Glutamatergic neuron (in vitro differentiated cells): ENCODE results near the gene OR4F6. TPM values are rescaled to one million over a fixed set of nuclear protein-coding genes. Genes with fewer than 3 reads are reported as not detected.

Source experiments
- DNase-seq: peaks from one replicate; pipeline ENCODE4 v3.0.0; 2022
- H3K27ac Mint-ChIP-seq: one replicate; pipeline ENCODE4 v1.8.0; 2020; ENCODE audit warnings: mild to moderate bottlenecking, mixed read lengths, inconsistent platforms; ENCODE audit not compliant: unreplicated experiment
- H3K27me3 Mint-ChIP-seq: one replicate; pipeline ENCODE4 v1.8.0; 2020; ENCODE audit warnings: mild to moderate bottlenecking, moderate library complexity, mixed read lengths, inconsistent platforms; ENCODE audit not compliant: unreplicated experiment
- H3K36me3 Mint-ChIP-seq: one replicate; pipeline ENCODE4 v1.8.0; 2020; ENCODE audit warnings: mild to moderate bottlenecking, mixed read lengths, inconsistent platforms; ENCODE audit not compliant: unreplicated experiment
- H3K4me1 Mint-ChIP-seq: one replicate; pipeline ENCODE4 v1.8.0; 2020; ENCODE audit warnings: mild to moderate bottlenecking, low read depth, mixed read lengths, inconsistent platforms; ENCODE audit not compliant: unreplicated experiment
- H3K4me3 Mint-ChIP-seq: one replicate; pipeline ENCODE4 v1.8.0; 2020; ENCODE audit warnings: mild to moderate bottlenecking, mixed read lengths, inconsistent platforms; ENCODE audit not compliant: unreplicated experiment
- H3K9me3 Mint-ChIP-seq: one replicate; pipeline ENCODE4 v1.8.0; 2020; ENCODE audit warnings: mild to moderate bottlenecking, moderate library complexity, mixed read lengths, inconsistent platforms; ENCODE audit not compliant: unreplicated experiment
- total RNA-seq: library from RNA; stranded (reverse); fragmentation: NEBNext Ultra II Directional; extraction: Animal tissue kit (Norgen Biotek cat#: 25700); gene quantifications from one replicate; pipeline ENCODE4 v1.2.1, GENCODE V29; 2021; ENCODE audit not compliant: unreplicated experiment
- TF ChIP-seq, protein P1 (sequence below): fragments of 200-600 bp; sonication (generic); IDR thresholded peaks from one replicate; pipeline ENCODE4 v1.5.0; 2021; ENCODE audit not compliant: partially characterized antibody, unreplicated experiment

OR4F6 gene
- total RNA-seq, 1 donor from 2014 or later: not detected

DNA sequence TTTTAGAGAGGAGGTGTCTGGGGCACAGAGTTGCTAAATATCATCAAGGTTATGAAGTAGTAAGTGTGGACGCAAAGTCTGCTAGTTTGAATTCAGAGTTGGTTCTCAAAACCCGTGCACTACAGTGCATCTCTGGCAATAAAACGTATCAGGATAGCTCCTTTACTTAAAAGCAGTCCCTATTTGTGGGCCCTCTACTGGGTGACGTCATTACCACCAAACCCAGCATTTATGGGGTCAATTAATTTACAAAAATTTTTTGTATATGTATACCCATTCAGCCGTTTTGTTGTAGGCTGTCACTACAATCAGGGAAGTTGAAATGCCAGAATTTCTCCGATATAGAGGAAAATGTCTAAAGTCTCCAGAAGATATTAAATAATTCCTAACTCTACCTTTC is 17.5 kb downstream of the OR4F6 start:
- DNase-seq: no peak
- Mint-ChIP-seq H3K9me3 (no peaks in the 10 kb centered on the region), H3K36me3 (no peaks in the 10 kb centered on the region), H3K27me3 (no peaks in the 10 kb centered on the region), H3K4me3 (no peak overlapping the region), H3K4me1 (no peaks in the 10 kb centered on the region), H3K27ac (no peak overlapping the region)
- TF ChIP-seq, protein P1, sequence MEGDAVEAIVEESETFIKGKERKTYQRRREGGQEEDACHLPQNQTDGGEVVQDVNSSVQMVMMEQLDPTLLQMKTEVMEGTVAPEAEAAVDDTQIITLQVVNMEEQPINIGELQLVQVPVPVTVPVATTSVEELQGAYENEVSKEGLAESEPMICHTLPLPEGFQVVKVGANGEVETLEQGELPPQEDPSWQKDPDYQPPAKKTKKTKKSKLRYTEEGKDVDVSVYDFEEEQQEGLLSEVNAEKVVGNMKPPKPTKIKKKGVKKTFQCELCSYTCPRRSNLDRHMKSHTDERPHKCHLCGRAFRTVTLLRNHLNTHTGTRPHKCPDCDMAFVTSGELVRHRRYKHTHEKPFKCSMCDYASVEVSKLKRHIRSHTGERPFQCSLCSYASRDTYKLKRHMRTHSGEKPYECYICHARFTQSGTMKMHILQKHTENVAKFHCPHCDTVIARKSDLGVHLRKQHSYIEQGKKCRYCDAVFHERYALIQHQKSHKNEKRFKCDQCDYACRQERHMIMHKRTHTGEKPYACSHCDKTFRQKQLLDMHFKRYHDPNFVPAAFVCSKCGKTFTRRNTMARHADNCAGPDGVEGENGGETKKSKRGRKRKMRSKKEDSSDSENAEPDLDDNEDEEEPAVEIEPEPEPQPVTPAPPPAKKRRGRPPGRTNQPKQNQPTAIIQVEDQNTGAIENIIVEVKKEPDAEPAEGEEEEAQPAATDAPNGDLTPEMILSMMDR: no peak

DNA sequence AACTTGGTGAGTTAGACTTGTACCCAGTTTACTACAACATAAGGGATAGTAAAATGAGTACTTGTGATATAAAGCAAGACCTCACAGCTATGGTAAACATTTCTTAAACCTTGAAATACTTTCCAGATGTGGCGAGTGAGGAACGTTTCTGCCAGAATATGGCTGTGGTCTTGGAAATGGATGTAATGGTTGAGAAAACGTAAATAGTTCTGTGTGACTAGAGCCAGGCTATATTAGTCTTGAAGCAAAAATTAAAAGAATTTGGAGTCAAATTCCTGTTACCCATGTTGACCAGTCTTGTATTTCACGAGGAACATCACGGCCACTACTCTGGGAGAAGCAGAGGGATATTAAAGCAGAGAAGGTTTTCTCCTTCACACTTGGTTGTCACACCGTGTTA is 23.9 kb downstream of the OR4F6 start:
- H3K36me3 Mint-ChIP-seq: no peaks in the 10 kb centered on the region
- no peaks in the 10 kb centered on the region for H3K9me3 Mint-ChIP-seq
- no peaks in the 10 kb centered on the region for H3K27me3 Mint-ChIP-seq
- H3K4me3 Mint-ChIP-seq: no peak overlapping the region
- no peak for DNase-seq
- H3K27ac Mint-ChIP-seq: no peak overlapping the region
- TF ChIP-seq, protein P1: no peak
- H3K4me1 Mint-ChIP-seq: no peaks in the 10 kb centered on the region

GRCh38 chr15:101828774-101829173 is 25.5 kb downstream of the OR4F6 start:
- Mint-ChIP-seq H3K4me1 (no peaks in the 10 kb centered on the region), H3K36me3 (no peaks in the 10 kb centered on the region), H3K4me3 (no peak overlapping the region), H3K9me3 (no peaks in the 10 kb centered on the region), H3K27me3 (no peaks in the 10 kb centered on the region), H3K27ac (no peak overlapping the region)
- DNase-seq: no peak
- TF ChIP-seq, protein P1: no peak

- no peaks in the 10 kb centered on the region for H3K36me3 Mint-ChIP-seq
- no peak for DNase-seq
- H3K9me3 Mint-ChIP-seq: peaks cover 3% of the 10 kb centered on the region
- no peak overlapping the region for H3K27ac Mint-ChIP-seq
- no peak overlapping the region for H3K4me3 Mint-ChIP-seq
- peaks cover 2% of the 10 kb centered on the region for H3K27me3 Mint-ChIP-seq
- TF ChIP-seq, protein P1: no peak
- H3K4me1 Mint-ChIP-seq: no peaks in the 10 kb centered on the region
Measured at GRCh38 chr15:101841656-101842055, 38.3 kb downstream of the OR4F6 start.

DNA sequence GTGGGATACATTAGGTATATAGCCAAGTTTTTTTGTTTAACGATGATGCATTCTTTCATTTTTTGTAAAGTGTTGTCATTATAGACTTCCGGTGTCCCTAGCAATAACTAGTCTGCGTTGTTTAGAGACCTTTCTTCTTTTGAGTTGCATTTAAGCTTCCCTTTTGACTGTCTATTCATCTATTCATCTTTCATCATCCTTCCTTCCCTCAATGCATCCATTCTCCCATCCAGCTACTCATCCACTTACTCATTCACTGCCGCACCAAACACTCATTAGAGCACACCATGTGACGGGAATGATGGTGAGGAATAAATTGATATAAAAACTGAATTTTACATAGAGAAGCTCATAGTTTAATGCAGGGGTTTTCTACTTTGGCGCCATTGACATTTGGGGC is 41.6 kb downstream of the OR4F6 start:
- no peak for DNase-seq
- no peaks in the 10 kb centered on the region for H3K4me1 Mint-ChIP-seq
- no peaks in the 10 kb centered on the region for H3K36me3 Mint-ChIP-seq
- no peak overlapping the region for H3K4me3 Mint-ChIP-seq
- H3K27me3 Mint-ChIP-seq: no peaks in the 10 kb centered on the region
- TF ChIP-seq, protein P1: no peak
- no peak overlapping the region for H3K27ac Mint-ChIP-seq
- no peaks in the 10 kb centered on the region for H3K9me3 Mint-ChIP-seq
